Chondrocyte (in vitro differentiated cells): Measurements from ENCODE around the gene DRC3. TPM values are rescaled to one million over a fixed set of nuclear protein-coding genes. Genes with fewer than 3 reads are reported as not detected.

Experiments used
- DNase-seq: peaks from one replicate; pipeline ENCODE4 v3.0.0; 2021; ENCODE audit warnings: mixed read lengths, low spot score
- H3K27ac Mint-ChIP-seq: one replicate; pipeline ENCODE4 v1.8.0; 2021; ENCODE audit warnings: mild to moderate bottlenecking, moderate library complexity, mixed read lengths; ENCODE audit not compliant: unreplicated experiment
- H3K27me3 Mint-ChIP-seq: 2 replicates; pipeline ENCODE4 v1.8.0; 2021; ENCODE audit warnings: low read depth, mixed read lengths
- H3K36me3 Mint-ChIP-seq: 2 replicates; pipeline ENCODE4 v1.8.0; 2021; ENCODE audit warnings: low read depth, mixed read lengths
- H3K4me1 Mint-ChIP-seq: 2 replicates; pipeline ENCODE4 v1.8.0; 2021; ENCODE audit warnings: low read depth, mild to moderate bottlenecking, mixed read lengths
- H3K4me3 Mint-ChIP-seq: one replicate; pipeline ENCODE4 v1.8.0; 2021; ENCODE audit warnings: mild to moderate bottlenecking, moderate library complexity, mixed read lengths; ENCODE audit not compliant: unreplicated experiment
- H3K9me3 Mint-ChIP-seq: 2 replicates; pipeline ENCODE4 v1.8.0; 2021; ENCODE audit warnings: low read depth, mixed read lengths
- CTCF ChIP-seq: fragments of 200-600 bp; sonication (generic); IDR thresholded peaks from 2 replicates; pipeline ENCODE4 v1.5.0; 2021; ENCODE audit warnings: antibody characterized with exemption, mild to moderate bottlenecking, moderate library complexity
- total RNA-seq: library from RNA; stranded (reverse); gene quantifications from 3 replicates; pipeline ENCODE4 v1.2.1, GENCODE V29; 2021

Gene DRC3
- total RNA-seq, 1 donor from 2014 or later = 1.2 TPM

GRCh38 chr17:17933775-17934174 lies 38.9 kb upstream of the DRC3 start:
- Mint-ChIP-seq H3K27ac (peak overlapping the region; percentile 1), H3K36me3 (no peaks in the 10 kb centered on the region), H3K9me3 (no peaks in the 10 kb centered on the region), H3K27me3 (no peaks in the 10 kb centered on the region), H3K4me3 (no peak overlapping the region), H3K4me1 (peaks cover 71% of the 10 kb centered on the region)
- no peak for DNase-seq
- no peak for TF ChIP-seq CTCF

- no peak for TF ChIP-seq CTCF
- Mint-ChIP-seq H3K4me3 (no peak overlapping the region), H3K36me3 (no peaks in the 10 kb centered on the region)
Measured at GRCh38 chr17:17934214-17934613, 38.4 kb upstream of the DRC3 start.

GRCh38 chr17:17934806-17935205 lies 37.9 kb upstream of the DRC3 start:
- no peak overlapping the region for H3K4me3 Mint-ChIP-seq
- H3K36me3 Mint-ChIP-seq = no peaks in the 10 kb centered on the region
- H3K4me1 Mint-ChIP-seq = peaks cover 66% of the 10 kb centered on the region
- H3K27ac Mint-ChIP-seq = peak overlapping the region; percentile 95
- no peak for DNase-seq
- TF ChIP-seq CTCF = no peak
- no peaks in the 10 kb centered on the region for H3K27me3 Mint-ChIP-seq
- no peaks in the 10 kb centered on the region for H3K9me3 Mint-ChIP-seq

More at GRCh38 chr17:17934214-17934613, 38.4 kb upstream of the DRC3 start:
- H3K27ac Mint-ChIP-seq = peak overlapping the region; percentile 8
- no peak for DNase-seq
- no peaks in the 10 kb centered on the region for H3K9me3 Mint-ChIP-seq
- no peaks in the 10 kb centered on the region for H3K27me3 Mint-ChIP-seq
- H3K4me1 Mint-ChIP-seq = peaks cover 66% of the 10 kb centered on the region

- H3K36me3 Mint-ChIP-seq = no peaks in the 10 kb centered on the region
- TF ChIP-seq CTCF = no peak
- DNase-seq = no peak
- H3K27me3 Mint-ChIP-seq = no peaks in the 10 kb centered on the region
- peak overlapping the region; percentile 24 for H3K4me3 Mint-ChIP-seq
- H3K9me3 Mint-ChIP-seq = no peaks in the 10 kb centered on the region
- peaks cover 65% of the 10 kb centered on the region for H3K4me1 Mint-ChIP-seq
- peak overlapping the region; percentile 95 for H3K27ac Mint-ChIP-seq
Measured at GRCh38 chr17:17935321-17936271, 37.1 kb upstream of the DRC3 start.

GRCh38 chr17:17937201-17937853 lies 35.3 kb upstream of the DRC3 start:
- no peak for TF ChIP-seq CTCF
- no peak overlapping the region for H3K27ac Mint-ChIP-seq
- no peak overlapping the region for H3K4me3 Mint-ChIP-seq
- H3K9me3 Mint-ChIP-seq = no peaks in the 10 kb centered on the region
- peaks cover 69% of the 10 kb centered on the region for H3K4me1 Mint-ChIP-seq
- no peak for DNase-seq
- no peaks in the 10 kb centered on the region for H3K27me3 Mint-ChIP-seq
- H3K36me3 Mint-ChIP-seq = no peaks in the 10 kb centered on the region
